Fibroblast of the aortic adventitia (primary cell): ENCODE results near the gene RNH1. TPM values are rescaled to one million over a fixed set of nuclear protein-coding genes. Genes with fewer than 3 reads are reported as not detected.

ENCODE experiments used
- DNase-seq: peaks from one replicate; pipeline ENCODE4 v3.0.0-alpha.2; 2010; ENCODE audit warnings: low read depth
- H3K4me3 ChIP-seq: 2 replicates; pipeline ENCODE4 v1.5.1; 2011; ENCODE audit warnings: low read depth, mild to moderate bottlenecking, control low read depth, low read length, moderate library complexity
- total RNA-seq: library from RNA; depleted of rRNA; stranded (reverse); fragments of >200 nt; gene quantifications from 2 replicates; pipeline ENCODE4 v1.2.3, GENCODE V29; 2012; ENCODE audit warnings: low replicate concordance
- TF ChIP-seq, protein P1 (sequence below): IDR thresholded peaks from 2 replicates; pipeline ENCODE4 v1.5.1; 2011; ENCODE audit warnings: mild to moderate bottlenecking, low read length, control low read depth, inconsistent platforms; ENCODE audit not compliant: insufficient read depth

RNH1 gene
- total RNA-seq, 1 donor = 436 TPM

DNA sequence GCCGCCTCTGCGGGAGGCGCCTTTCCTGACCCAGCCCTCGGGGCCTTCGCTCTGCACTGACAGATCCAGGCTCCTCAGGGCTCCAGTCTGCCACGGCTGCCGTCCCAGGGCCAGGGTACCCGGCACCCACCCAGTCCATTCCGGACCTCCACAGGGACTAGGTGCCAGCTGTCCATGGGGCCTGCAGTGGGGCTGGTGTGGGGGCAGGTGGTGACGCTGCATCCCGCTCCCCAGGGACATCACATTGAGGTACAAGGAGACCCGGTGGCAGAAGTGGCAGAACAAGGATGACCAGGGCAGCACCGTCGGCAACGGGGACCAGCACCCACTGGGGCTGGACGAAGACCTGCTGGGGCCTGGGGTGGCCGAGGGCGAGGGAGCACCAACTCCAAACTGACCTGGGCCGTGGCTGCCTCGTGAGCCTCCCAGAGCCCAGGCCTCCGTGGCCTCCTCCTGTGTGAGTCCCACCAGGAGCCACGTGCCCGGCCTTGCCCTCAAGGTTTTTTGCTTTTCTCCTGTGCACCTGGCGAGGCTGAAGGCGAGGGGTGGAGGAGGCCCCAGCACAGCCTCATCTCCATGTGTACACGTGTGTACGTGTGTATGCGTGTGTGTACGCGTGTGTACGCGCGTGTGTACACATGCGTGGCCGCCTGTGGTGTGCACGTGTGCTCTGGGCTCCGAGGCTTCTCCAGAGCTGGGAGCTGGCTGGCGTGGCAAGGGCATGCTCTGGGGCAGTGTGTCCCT is 16.7 kb downstream of the RNH1 start:
- no peak for DNase-seq
- no peak overlapping the region for H3K4me3 ChIP-seq
- TF ChIP-seq, protein P1, sequence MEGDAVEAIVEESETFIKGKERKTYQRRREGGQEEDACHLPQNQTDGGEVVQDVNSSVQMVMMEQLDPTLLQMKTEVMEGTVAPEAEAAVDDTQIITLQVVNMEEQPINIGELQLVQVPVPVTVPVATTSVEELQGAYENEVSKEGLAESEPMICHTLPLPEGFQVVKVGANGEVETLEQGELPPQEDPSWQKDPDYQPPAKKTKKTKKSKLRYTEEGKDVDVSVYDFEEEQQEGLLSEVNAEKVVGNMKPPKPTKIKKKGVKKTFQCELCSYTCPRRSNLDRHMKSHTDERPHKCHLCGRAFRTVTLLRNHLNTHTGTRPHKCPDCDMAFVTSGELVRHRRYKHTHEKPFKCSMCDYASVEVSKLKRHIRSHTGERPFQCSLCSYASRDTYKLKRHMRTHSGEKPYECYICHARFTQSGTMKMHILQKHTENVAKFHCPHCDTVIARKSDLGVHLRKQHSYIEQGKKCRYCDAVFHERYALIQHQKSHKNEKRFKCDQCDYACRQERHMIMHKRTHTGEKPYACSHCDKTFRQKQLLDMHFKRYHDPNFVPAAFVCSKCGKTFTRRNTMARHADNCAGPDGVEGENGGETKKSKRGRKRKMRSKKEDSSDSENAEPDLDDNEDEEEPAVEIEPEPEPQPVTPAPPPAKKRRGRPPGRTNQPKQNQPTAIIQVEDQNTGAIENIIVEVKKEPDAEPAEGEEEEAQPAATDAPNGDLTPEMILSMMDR = no peak

DNA sequence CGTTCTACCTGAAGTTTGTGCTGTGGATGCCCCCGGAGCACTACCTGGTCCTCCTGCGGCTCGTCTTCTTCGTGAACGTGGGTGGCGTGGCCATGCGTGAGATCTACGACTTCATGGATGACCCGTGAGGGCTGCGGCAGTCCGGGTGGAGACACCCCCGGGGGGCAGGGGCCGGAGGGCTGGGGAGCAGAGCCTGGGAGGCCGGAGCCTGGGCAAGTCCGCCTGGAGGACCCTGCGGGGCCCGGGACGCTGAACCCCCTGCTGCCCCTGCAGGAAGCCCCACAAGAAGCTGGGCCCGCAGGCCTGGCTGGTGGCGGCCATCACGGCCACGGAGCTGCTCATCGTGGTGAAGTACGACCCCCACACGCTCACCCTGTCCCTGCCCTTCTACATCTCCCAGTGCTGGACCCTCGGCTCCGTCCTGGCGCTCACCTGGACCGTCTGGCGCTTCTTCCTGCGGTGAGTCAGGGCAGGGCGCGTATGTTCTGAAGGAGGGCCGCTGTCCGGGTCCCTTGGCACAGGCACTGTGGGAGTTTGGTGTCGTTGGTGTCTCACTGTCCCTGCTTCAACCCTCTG is 17.3 kb downstream of the RNH1 start:
- no peak overlapping the region for H3K4me3 ChIP-seq
- DNase-seq = no peak
- TF ChIP-seq, protein P1 = no peak

DNA sequence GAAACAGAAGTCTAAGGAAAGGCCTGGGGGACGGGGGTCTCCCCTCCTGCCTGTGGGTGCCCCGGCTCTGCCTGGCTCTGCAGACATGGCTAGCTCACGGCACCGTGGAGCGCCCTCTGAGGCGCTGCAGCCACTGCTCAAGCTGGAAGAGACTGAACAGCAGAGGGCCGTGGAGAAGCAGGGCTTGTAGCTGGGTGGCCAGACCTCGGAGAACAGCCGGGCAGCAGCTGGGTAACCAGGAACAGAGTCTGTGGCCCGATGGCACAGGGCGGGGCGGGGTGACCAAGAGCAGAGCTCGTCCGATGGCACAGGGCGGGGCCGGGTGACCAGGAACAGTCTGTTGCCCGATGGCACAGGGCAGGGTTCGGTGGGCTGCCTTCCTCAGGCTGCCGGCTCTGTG is 18.1 kb downstream of the RNH1 start:
- no peak overlapping the region for H3K4me3 ChIP-seq
- TF ChIP-seq, protein P1 = no peak
- DNase-seq = no peak

DNA sequence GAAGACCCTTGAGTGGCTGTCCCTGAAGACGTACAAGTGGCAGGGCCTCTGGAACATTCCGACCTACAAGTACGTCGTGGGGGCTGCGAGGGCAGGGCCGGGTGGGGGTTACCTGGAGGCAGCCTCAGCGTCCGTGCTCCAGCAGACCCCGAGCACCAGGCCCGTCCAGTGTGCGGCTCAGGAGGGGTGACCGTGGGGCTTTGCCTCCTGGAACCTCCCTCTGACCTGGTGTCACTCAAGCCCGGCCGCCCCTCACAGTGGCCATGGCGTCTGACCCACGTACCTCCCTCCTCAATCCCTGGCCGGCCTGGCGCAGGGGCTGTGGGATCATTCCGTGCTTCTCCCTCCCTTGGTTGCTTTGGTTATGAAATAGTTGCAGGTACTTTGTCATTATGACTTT is 18.5 kb downstream of the RNH1 start:
- TF ChIP-seq, protein P1 = no peak
- H3K4me3 ChIP-seq = no peak overlapping the region
- DNase-seq = no peak

DNA sequence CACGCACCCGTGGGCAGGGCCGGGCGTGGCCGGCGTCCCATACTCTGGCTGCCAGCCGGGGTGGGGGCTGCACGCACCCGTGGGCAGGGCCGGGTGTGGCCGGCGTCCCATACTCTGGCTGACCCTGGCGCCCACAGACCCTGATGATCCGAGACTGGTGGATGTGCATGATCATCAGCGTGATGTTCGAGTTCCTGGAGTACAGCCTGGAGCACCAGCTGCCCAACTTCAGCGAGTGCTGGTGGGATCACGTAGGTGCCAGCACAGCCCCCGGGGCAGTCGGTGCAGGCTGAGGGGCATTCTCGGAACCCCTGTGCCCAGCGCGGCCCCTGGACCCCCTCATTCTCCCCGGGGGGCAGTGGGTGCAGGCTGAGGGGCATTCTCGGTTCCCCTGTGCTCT is 19.0 kb downstream of the RNH1 start:
- TF ChIP-seq, protein P1 = no peak
- DNase-seq = no peak
- H3K4me3 ChIP-seq = no peak overlapping the region

DNA sequence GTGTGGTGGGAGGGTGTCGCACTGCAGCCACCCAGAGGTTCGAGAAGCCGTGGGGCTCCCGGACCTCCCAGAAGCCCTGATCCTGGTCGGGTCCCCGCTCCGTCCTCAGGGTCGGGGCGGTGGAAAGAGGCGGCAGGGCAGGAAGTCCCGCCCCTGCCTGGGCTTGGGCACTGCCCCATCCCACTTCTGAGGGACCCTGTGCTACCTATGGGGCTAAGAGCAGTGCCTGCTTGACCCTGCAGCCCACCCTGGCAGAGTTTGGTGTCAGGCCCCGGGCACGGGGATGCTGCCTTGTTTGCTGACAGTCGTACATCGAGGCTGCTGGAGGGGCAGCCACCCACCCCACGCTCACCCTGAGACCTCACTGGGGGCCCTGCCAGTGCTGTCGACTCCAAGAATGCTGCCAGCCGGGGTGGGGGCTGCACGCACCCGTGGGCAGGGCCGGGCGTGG is 19.4 kb downstream of the RNH1 start:
- TF ChIP-seq, protein P1 = no peak
- no peak for DNase-seq

More for the DNA sequence above, 19.4 kb downstream of the RNH1 start:
- H3K4me3 ChIP-seq = no peak overlapping the region
